OCI-LY3 (cell line): ENCODE results near the gene KCNH5.

Experiments used
- H2AFZ ChIP-seq: fragments of 200-600, 300-600 bp; shearing (Covaris generic); 2 replicates; pipeline ENCODE4 v1.6.0; 2014; ENCODE audit warnings: antibody characterized with exemption, low read depth, low read length
- H3K27ac ChIP-seq: fragments of 200-600, 300-600 bp; sonication (generic); 2 replicates; pipeline ENCODE4 v1.5.1; 2014; ENCODE audit warnings: mild to moderate bottlenecking, low read length, moderate library complexity, mixed read lengths
- H3K27me3 ChIP-seq: fragments of 200-600, 300-600 bp; sonication (generic); 2 replicates; pipeline ENCODE4 v1.6.1; 2014; ENCODE audit warnings: low read depth, low read length, mixed read lengths
- H3K36me3 ChIP-seq: fragments of 200-600, 300-600 bp; sonication (generic); replicated peaks from 2 replicates; pipeline ENCODE3; 2014; ENCODE audit warnings: low read depth, low read length, mixed read lengths
- H3K4me1 ChIP-seq: fragments of 300-600, 200-600 bp; sonication (generic); 2 replicates; pipeline ENCODE4 v1.6.1; 2014; ENCODE audit warnings: low read length, mixed read lengths
- H3K4me2 ChIP-seq: fragments of 200-600, 300-600 bp; sonication (generic); 2 replicates; pipeline ENCODE4 v1.6.1; 2014; ENCODE audit warnings: low read length, mixed read lengths
- H3K4me3 ChIP-seq: fragments of 300-600, 200-600 bp; sonication (generic); 2 replicates; pipeline ENCODE4 v1.5.1; 2014; ENCODE audit warnings: antibody characterized with exemption, mild to moderate bottlenecking, low read length, moderate library complexity
- H3K79me2 ChIP-seq: fragments of 300-600, 200-600 bp; shearing (Covaris generic); 2 replicates; pipeline ENCODE4 v1.6.1; 2014; ENCODE audit warnings: mild to moderate bottlenecking, low read length, mixed read lengths
- H3K9ac ChIP-seq: fragments of 300-600, 200-600 bp; shearing (Covaris generic); 2 replicates; pipeline ENCODE4 v1.6.0; 2014; ENCODE audit warnings: mild to moderate bottlenecking, low read length, moderate library complexity
- H3K9me3 ChIP-seq: fragments of 200-600, 300-600 bp; shearing (Covaris generic); 2 replicates; pipeline ENCODE4 v1.6.1; 2014; ENCODE audit warnings: low read length, mixed read lengths; ENCODE audit not compliant: insufficient read depth
- H4K20me1 ChIP-seq: fragments of 200-600, 300-600 bp; sonication (generic); 2 replicates; pipeline ENCODE4 v1.6.1; 2016; ENCODE audit warnings: low read length, mixed read lengths; ENCODE audit not compliant: insufficient read depth
- EZH2phosphoT487 ChIP-seq: fragments of 200-600 bp; shearing (Covaris generic); IDR thresholded peaks from 2 replicates; pipeline ENCODE4 v1.6.1; 2018; ENCODE audit warnings: antibody characterized with exemption, mixed run types, low read depth
- TF ChIP-seq, protein P1 (sequence below): fragments of 200-600, 300-600 bp; sonication (generic); IDR thresholded peaks from 2 replicates; pipeline ENCODE4 v1.5.1; 2014; ENCODE audit warnings: antibody characterized with exemption, low read length, low read depth

KCNH5 gene

GRCh38 chr14:62988967-62989366, 56.3 kb downstream of the KCNH5 start:
- Histone ChIP-seq H3K27me3 (no peaks in the 10 kb centered on the region), H3K9ac (no peak overlapping the region), H3K4me1 (no peaks in the 10 kb centered on the region), H3K4me2 (no peak overlapping the region), H2AFZ (no peak overlapping the region), H3K9me3 (no peaks in the 10 kb centered on the region), H3K4me3 (no peak overlapping the region), H3K36me3 (no peaks in the 10 kb centered on the region), H3K79me2 (no peaks in the 10 kb centered on the region), H3K27ac (no peak overlapping the region), H4K20me1 (no peaks in the 10 kb centered on the region)
- TF ChIP-seq, protein P1, sequence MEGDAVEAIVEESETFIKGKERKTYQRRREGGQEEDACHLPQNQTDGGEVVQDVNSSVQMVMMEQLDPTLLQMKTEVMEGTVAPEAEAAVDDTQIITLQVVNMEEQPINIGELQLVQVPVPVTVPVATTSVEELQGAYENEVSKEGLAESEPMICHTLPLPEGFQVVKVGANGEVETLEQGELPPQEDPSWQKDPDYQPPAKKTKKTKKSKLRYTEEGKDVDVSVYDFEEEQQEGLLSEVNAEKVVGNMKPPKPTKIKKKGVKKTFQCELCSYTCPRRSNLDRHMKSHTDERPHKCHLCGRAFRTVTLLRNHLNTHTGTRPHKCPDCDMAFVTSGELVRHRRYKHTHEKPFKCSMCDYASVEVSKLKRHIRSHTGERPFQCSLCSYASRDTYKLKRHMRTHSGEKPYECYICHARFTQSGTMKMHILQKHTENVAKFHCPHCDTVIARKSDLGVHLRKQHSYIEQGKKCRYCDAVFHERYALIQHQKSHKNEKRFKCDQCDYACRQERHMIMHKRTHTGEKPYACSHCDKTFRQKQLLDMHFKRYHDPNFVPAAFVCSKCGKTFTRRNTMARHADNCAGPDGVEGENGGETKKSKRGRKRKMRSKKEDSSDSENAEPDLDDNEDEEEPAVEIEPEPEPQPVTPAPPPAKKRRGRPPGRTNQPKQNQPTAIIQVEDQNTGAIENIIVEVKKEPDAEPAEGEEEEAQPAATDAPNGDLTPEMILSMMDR = no peak
- TF ChIP-seq EZH2phosphoT487 = no peak

DNA sequence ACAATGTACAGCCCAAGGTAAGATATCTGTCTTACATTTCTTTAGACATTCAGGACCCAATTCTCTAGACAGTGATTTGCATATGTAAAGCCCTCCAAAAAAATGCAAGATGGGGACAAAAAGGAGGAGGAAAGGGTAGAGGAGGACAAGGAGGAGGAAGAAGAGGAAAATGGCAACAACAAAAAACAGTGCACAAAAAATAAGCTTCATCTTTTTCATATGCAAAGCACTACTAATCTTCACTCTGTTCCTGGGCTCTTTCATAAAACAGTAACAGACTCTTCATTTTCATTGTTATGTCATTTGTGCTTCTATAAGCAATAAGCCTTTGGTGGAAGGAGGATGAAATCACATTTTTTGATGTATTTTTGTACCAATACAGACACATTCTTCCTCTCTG, 61.4 kb downstream of the KCNH5 start:
- Histone ChIP-seq H2AFZ (no peak overlapping the region), H3K4me3 (no peak overlapping the region), H3K9ac (no peak overlapping the region), H3K4me1 (no peaks in the 10 kb centered on the region), H3K79me2 (no peaks in the 10 kb centered on the region), H3K27ac (no peak overlapping the region), H4K20me1 (no peaks in the 10 kb centered on the region), H3K4me2 (no peak overlapping the region), H3K27me3 (no peaks in the 10 kb centered on the region), H3K36me3 (no peaks in the 10 kb centered on the region), H3K9me3 (no peaks in the 10 kb centered on the region)
- no peak for TF ChIP-seq EZH2phosphoT487
- TF ChIP-seq, protein P1 = no peak

- no peaks in the 10 kb centered on the region for H3K4me1 ChIP-seq
- H3K9ac ChIP-seq = no peak overlapping the region
- TF ChIP-seq, protein P1 = no peak
- no peak for TF ChIP-seq EZH2phosphoT487
- no peak overlapping the region for H3K4me3 ChIP-seq
- no peaks in the 10 kb centered on the region for H3K79me2 ChIP-seq
- H2AFZ ChIP-seq = no peak overlapping the region
- H3K9me3 ChIP-seq = no peaks in the 10 kb centered on the region
- no peak overlapping the region for H3K4me2 ChIP-seq
- no peaks in the 10 kb centered on the region for H4K20me1 ChIP-seq
- no peaks in the 10 kb centered on the region for H3K27me3 ChIP-seq
- H3K27ac ChIP-seq = no peak overlapping the region
- H3K36me3 ChIP-seq = no peaks in the 10 kb centered on the region
Measured at GRCh38 chr14:62980693-62981092, 64.6 kb downstream of the KCNH5 start.

- TF ChIP-seq, protein P1 = no peak
- TF ChIP-seq EZH2phosphoT487 = no peak
- no peaks in the 10 kb centered on the region for H4K20me1 ChIP-seq
Measured at GRCh38 chr14:62957562-62957961, 87.7 kb downstream of the KCNH5 start.

More at GRCh38 chr14:62957562-62957961, 87.7 kb downstream of the KCNH5 start:
- H3K27ac ChIP-seq = no peak overlapping the region
- H3K36me3 ChIP-seq = no peaks in the 10 kb centered on the region
- H3K27me3 ChIP-seq = no peaks in the 10 kb centered on the region
- H3K79me2 ChIP-seq = no peaks in the 10 kb centered on the region
- no peak overlapping the region for H3K9ac ChIP-seq
- H3K9me3 ChIP-seq = no peaks in the 10 kb centered on the region
- no peak overlapping the region for H2AFZ ChIP-seq
- H3K4me1 ChIP-seq = no peaks in the 10 kb centered on the region
- H3K4me3 ChIP-seq = no peak overlapping the region
- H3K4me2 ChIP-seq = no peak overlapping the region
